Stromal cell of bone marrow (primary cell): ENCODE data around the gene MNDA.
"Not testable (repeated sequence)": the region's sequence is repeated elsewhere in the genome, so short reads cannot be mapped to it uniquely, and the experiment has no call there.

Experiments used
- DNase-seq: peaks from one replicate; pipeline ENCODE4 v3.0.0-alpha.2; 2012; ENCODE audit warnings: low read depth

MNDA gene

GRCh38 chr1:158839566-158839965 lies 8.4 kb downstream of the MNDA start:
- no peak for DNase-seq

GRCh38 chr1:158840236-158840635 lies 9.1 kb downstream of the MNDA start:
- no peak for DNase-seq

GRCh38 chr1:158864595-158864994 lies 33.4 kb downstream of the MNDA start:
- no peak for DNase-seq

GRCh38 chr1:158870438-158870837 lies 39.3 kb downstream of the MNDA start:
- not testable (repeated sequence) for DNase-seq

- DNase-seq: no peak
Measured at GRCh38 chr1:158873141-158873540, 42.0 kb downstream of the MNDA start.

- no peak for DNase-seq
Measured at GRCh38 chr1:158893654-158894053, 62.5 kb downstream of the MNDA start.

- DNase-seq: no peak
Measured at GRCh38 chr1:158898722-158899121, 67.6 kb downstream of the MNDA start.
